HG03520 (cell line): Measurements from ENCODE around the gene GINS2.

ENCODE experiments used
- ATAC-seq: cut with Tn5 transposase; IDR thresholded peaks from one replicate; pipeline ENCODE4 v1.9.1; 2021; ENCODE audit warnings: mild to moderate bottlenecking, moderate library complexity; ENCODE audit not compliant: unreplicated experiment

Gene GINS2

GRCh38 chr16:85688586-85689284 is at the start of gene GINS2:
TSS of gene GINS2 (minus strand) at chr16:85688954. CDS start at chr16:85688898, 56 bp downstream.
- ATAC-seq = peak; percentile 89

GRCh38 chr16:85736921-85737320 is 48.2 kb upstream of the GINS2 start:
- no peak for ATAC-seq

GRCh38 chr16:85735946-85736345 is 47.2 kb upstream of the GINS2 start:
- ATAC-seq = no peak

DNA sequence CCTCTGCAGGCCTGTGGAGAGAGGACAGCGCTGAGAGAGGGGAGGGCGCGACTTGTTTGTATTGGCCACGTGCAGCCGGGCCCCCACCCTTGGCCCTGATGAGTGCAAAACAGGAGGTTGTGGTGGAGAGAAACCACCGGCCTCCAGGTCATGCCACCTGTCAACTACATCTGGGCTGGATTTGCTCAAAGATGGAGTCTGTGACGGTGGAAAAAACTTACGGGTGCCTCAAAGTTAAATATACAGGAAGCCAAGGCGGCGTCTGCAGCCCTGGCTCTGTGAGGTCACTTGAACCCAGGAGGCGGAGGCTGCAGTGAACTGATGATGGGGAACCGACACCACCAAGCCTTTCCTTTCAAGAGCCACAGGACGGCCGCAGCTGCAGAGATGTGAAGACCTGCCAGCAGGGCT is 46.5 kb upstream of the GINS2 start:
- ATAC-seq = peak; percentile 76

DNA sequence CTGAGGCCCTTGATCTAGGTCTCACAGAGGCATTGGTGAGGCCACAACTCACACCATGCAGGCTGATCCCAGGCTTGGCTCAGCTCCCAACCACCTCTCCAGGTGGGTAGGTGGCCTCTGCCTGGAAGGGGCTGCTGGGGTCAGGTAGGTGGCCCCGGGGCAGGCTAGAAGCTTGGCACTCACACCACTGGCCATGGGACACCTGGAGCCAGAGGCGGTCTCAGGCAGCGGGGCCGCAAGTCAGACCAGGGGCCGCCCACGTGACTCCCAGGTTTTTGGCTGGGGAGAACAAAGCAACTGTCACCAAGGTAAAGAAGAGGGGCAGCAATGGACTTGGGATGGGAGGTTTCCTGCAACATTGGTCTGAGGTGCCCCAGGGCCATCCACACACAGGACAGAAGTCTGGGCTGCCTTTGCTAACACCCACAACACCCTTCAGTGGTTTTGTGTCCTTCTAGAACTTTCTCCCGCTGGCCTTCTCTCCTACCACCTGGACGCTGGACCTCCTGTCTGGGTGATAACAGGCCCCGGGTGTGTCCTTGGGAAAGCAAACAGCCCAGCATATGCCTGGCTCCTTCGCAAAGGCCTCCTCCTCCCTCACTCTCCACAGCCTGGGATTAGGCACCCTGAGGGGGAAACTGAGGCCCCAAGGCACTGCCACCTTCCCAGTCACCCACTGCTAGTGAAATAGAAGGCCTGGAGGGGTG is 45.7 kb upstream of the GINS2 start:
- ATAC-seq = no peak

DNA sequence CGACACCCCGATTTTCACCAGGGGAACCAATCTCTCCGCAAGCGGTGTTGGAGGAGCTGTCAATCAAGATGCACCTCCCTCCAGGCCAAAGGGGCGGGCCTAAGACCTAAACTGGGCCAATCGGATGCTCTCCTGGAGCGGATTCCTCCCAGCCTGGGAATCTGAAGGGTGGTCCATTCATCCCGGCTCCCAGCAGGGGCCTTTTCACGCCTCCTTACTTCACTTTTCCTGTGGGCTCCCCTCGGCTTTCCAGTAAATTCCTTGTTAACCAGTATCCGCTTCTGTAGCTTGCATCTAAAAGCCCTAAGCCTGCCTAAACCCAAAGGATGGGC is 45.1 kb upstream of the GINS2 start:
- ATAC-seq = no peak

GRCh38 chr16:85733155-85733838 is 44.5 kb upstream of the GINS2 start:
- ATAC-seq = no peak

DNA sequence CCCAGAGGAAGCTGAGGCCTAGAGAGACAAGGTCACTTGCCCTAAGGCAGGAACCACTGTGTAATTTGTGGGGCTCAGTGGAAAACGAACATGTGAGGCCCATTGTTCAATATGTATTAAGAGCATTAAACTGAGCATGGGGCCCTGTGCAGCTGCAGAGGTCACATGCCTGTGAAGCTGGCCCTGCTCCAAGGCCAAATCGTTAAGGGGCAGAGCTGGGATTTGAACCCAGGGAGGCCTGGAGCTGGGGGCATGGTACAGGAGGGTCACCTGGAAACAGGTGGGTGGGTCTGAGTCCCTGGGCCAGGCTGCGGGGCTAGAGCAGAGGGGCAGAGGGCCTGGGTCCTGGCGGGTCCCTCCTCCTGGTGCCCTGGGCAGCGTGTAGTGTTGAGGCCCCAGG is 42.4 kb upstream of the GINS2 start:
- no peak for ATAC-seq

DNA sequence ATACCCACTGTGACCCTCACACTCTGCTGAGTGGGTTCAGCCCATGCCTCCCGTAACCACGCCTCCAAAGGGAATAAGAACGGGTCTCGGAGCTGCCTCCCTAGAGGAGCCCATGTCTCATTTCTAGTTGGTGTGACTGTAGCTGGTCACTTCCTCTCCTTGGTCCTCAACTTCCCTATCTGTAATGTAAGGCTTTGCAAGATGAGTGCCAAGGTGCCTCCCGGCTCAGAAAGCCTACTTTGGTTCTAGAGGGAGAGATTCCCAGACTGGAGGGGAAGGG is 41.4 kb upstream of the GINS2 start:
- no peak for ATAC-seq

GRCh38 chr16:85729452-85730185 is 40.9 kb upstream of the GINS2 start:
- no peak for ATAC-seq

DNA sequence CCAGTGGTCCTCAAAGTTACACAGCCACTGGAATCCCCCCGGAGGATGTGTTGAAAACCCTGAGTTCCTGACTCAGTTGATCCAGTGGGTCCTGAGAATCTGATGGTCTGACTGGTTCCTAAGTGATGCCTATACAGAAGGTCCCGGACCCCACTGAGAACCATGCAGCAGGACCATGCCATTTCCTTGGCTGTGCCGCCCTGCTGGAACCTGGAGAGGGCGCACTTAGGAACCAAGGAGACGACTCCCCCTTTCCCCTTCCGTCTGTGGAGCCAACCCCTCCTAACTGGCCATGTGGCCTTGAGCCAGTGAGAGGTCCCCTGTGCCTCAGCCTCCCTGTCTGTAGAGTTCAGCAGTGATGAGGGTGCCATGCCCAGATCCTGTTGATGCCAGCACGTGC is 40.1 kb upstream of the GINS2 start:
- no peak for ATAC-seq

DNA sequence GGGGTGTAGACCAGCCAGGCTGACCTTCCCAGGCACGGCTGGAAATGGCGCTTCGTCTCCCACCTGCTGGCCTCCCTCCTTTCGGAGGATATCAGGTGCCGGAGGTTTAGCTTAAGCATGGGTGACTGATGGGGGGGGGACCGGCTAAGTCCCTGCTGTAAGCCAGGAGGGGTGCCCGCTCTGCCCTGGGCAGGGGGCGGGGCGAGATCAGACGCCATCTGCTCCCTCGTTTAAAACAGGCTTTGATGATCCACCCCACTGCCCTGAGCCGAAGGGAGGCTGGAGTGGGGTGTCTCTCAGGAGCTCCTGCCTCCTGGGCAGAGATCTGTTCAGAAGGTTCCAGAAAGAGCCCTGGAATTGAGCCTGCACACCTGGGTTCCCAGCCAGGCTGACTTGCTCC is 36.2 kb upstream of the GINS2 start:
- no peak for ATAC-seq

GRCh38 chr16:85724126-85724879 is 35.5 kb upstream of the GINS2 start:
- no peak for ATAC-seq

GRCh38 chr16:85722128-85722893 is 33.6 kb upstream of the GINS2 start:
- ATAC-seq = no peak

DNA sequence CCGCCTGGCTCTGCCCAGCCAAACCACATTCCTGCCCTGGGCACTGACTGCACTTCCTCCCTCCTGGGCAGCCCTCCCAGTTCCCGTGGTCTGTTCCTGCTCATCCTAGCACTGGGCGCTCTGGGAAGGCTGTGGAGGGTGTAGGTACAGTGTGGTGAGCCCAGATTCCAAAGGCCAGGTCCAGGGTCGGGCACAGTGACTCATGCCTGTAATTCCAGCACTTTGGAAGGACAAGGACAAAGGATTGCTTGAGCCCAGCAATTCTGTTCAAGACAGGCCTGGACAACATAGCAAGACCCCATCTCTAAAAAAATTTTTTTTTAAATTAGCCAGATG is 31.5 kb upstream of the GINS2 start:
- ATAC-seq = no peak

DNA sequence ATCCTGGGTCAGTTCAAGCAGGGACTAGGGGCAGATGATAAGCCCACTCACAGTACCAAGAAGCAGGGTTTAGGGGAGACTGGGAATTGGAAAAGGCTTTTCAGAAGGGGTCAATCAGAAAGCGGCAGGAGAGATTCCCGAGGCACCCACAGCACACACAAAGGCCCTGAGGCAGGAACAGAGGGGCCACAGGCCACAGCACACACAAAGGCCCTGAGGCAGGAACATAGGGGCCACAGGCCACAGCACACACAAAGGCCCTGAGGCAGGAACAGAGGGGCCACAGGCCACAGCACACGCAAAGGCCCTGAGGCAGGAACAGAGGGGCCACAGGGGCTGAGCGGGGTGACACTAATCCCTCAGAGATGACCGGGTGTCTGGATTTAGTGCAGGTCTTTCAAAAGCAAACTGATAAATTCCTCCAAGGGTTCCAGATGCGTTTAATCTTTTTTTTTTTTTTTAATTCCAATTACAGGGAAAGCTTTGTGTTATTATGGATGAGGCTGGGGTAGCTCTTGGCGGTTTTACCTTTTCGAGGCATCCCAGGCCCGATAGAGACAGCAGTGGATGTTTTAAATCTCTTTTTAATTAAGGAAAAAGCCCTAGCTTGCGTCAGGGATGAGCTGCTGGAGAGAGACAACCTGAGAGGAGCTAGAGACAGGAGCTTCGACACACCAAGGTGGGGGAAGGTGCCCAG is 31.0 kb upstream of the GINS2 start:
- ATAC-seq = no peak

GRCh38 chr16:85718682-85719081 is 29.9 kb upstream of the GINS2 start:
- ATAC-seq = no peak

GRCh38 chr16:85718153-85718477 is 29.4 kb upstream of the GINS2 start:
- no peak for ATAC-seq

- no peak for ATAC-seq
These were observed 28.8 kb upstream of the GINS2 start for GRCh38 chr16:85717393-85718152.
